Measurements from ENCODE around the gene YES1. TPM values are rescaled to one million over a fixed set of nuclear protein-coding genes. Genes with fewer than 3 reads are reported as not detected.

The YES1 gene
- polyA plus RNA-seq, 1 donor (not counting 4 experiments of a cell fraction or from before 2014, with no cell fraction given): 22.9 TPM

GRCh38 chr18:731185-731584, 80.9 kb downstream of the YES1 start:
- Histone ChIP-seq H3K36me3 (ENCODE audit: control insufficient read depth in 2 of 2, extremely low read depth in 1 of 2, insufficient read depth in 2 of 2, low read length in 2 of 2) (peaks cover 4 to 6% of the 10 kb centered on the region in 2 experiments), H2AFZ (ENCODE audit: control insufficient read depth, low read length) (no peak overlapping the region), H3K9ac (ENCODE audit: control insufficient read depth, extremely low read depth, insufficient read depth, low read length) (no peak overlapping the region), H3K9me3 (ENCODE audit: control insufficient read depth, low read depth, low read length) (no peaks in the 10 kb centered on the region), H3K4me2 (ENCODE audit: control insufficient read depth, extremely low read depth, insufficient read depth, low read depth, low read length) (no peak overlapping the region), H3K9me1 (ENCODE audit: control insufficient read depth, extremely low read depth, insufficient read depth, low read length) (no peaks in the 10 kb centered on the region), H3K4me1 (ENCODE audit: control insufficient read depth, extremely low read depth, insufficient read depth, low read length) (no peaks in the 10 kb centered on the region), H3K27ac (ENCODE audit: control insufficient read depth, insufficient read depth, low read length) (no peak overlapping the region), H3K4me3 (ENCODE audit: control insufficient read depth in 2 of 3, extremely low read depth in 1 of 3, insufficient read depth in 2 of 3, low read depth in 1 of 3, low read length in 3 of 3) (no peak overlapping the region), H3K27me3 (ENCODE audit: control insufficient read depth, extremely low read depth, insufficient read depth, low read length) (no peaks in the 10 kb centered on the region), H3K79me2 (ENCODE audit: control insufficient read depth, insufficient read depth, low read length) (no peaks in the 10 kb centered on the region), H4K20me1 (ENCODE audit: control insufficient read depth, extremely low read depth, insufficient read depth, low read length) (no peaks in the 10 kb centered on the region)
- dilution Hi-C loops (cut with MboI; ENCODE audit: extremely low pct_ligation_motif_present, low sequenced_read_pairs): no loop called here
- TF ChIP-seq EZH2 (IDR thresholded peaks at IDR 0.05; ENCODE audit: low read length) (no peak), CTCF (optimal IDR thresholded peaks at IDR 0.05 in 1 of 3, IDR thresholded peaks at IDR 0.05 in 1 of 3, conservative IDR thresholded peaks at IDR 0.05 in 1 of 3; ENCODE audit: extremely low read depth in 1 of 3, insufficient read depth in 2 of 3, low read length in 3 of 3) (no peak)
- FAIRE-seq: no peak
- no peak for DNase-seq (ENCODE audit: low read depth, low spot score)

GRCh38 chr18:730692-731091, 81.3 kb downstream of the YES1 start:
- Histone ChIP-seq H3K27me3 (ENCODE audit: control insufficient read depth, extremely low read depth, insufficient read depth, low read length) (no peaks in the 10 kb centered on the region), H3K27ac (ENCODE audit: control insufficient read depth, insufficient read depth, low read length) (no peak overlapping the region), H3K9ac (ENCODE audit: control insufficient read depth, extremely low read depth, insufficient read depth, low read length) (no peak overlapping the region), H3K9me3 (ENCODE audit: control insufficient read depth, low read depth, low read length) (no peaks in the 10 kb centered on the region), H4K20me1 (ENCODE audit: control insufficient read depth, extremely low read depth, insufficient read depth, low read length) (no peaks in the 10 kb centered on the region), H3K79me2 (ENCODE audit: control insufficient read depth, insufficient read depth, low read length) (no peaks in the 10 kb centered on the region), H3K4me2 (ENCODE audit: control insufficient read depth, extremely low read depth, insufficient read depth, low read depth, low read length) (no peak overlapping the region), H3K4me3 (ENCODE audit: control insufficient read depth in 2 of 3, extremely low read depth in 1 of 3, insufficient read depth in 2 of 3, low read depth in 1 of 3, low read length in 3 of 3) (no peak overlapping the region), H3K36me3 (ENCODE audit: control insufficient read depth in 2 of 2, extremely low read depth in 1 of 2, insufficient read depth in 2 of 2, low read length in 2 of 2) (peaks cover 3 to 6% of the 10 kb centered on the region in 2 experiments), H3K9me1 (ENCODE audit: control insufficient read depth, extremely low read depth, insufficient read depth, low read length) (no peaks in the 10 kb centered on the region), H2AFZ (ENCODE audit: control insufficient read depth, low read length) (no peak overlapping the region), H3K4me1 (ENCODE audit: control insufficient read depth, extremely low read depth, insufficient read depth, low read length) (no peaks in the 10 kb centered on the region)
- no peak for DNase-seq (ENCODE audit: low read depth, low spot score)
- dilution Hi-C loops (cut with MboI; ENCODE audit: extremely low pct_ligation_motif_present, low sequenced_read_pairs): no loop called here
- TF ChIP-seq EZH2 (IDR thresholded peaks at IDR 0.05; ENCODE audit: low read length): no peak
- TF ChIP-seq CTCF (optimal IDR thresholded peaks at IDR 0.05 in 1 of 3, IDR thresholded peaks at IDR 0.05 in 1 of 3, conservative IDR thresholded peaks at IDR 0.05 in 1 of 3; ENCODE audit: extremely low read depth in 1 of 3, insufficient read depth in 2 of 3, low read length in 3 of 3): no peak
- no peak for FAIRE-seq

All from keratinocyte (primary cell).